Ovary (tissue), 9 donors: ENCODE measurements around the gene ANKH. TPM values are rescaled to one million over a fixed set of nuclear protein-coding genes. Genes with fewer than 3 reads are reported as not detected.

Experiments
- DNase-seq, 5 donors: peaks; one replicate each; pipeline ENCODE4 v3.0.0-alpha.2; 2019 to 2020
- H3K27ac ChIP-seq, 2 donors: fragments of 200-600 bp; one replicate each; pipeline versions ENCODE4 v1.5.1 to v1.8.0; 2019 to 2022
- H3K27me3 ChIP-seq: fragments of 200-600 bp; one replicate; pipeline ENCODE4 v1.8.0; 2022
- H3K36me3 ChIP-seq: fragments of 200-600 bp; sonication (generic); one replicate; pipeline ENCODE4 v1.5.1; 2019
- H3K4me1 ChIP-seq: one replicate; pipeline ENCODE4 v1.8.1; 2013; ENCODE audit warnings: mild to moderate bottlenecking, moderate library complexity; ENCODE audit not compliant: insufficient read depth
- H3K4me3 ChIP-seq: fragments of 200-600 bp; sonication (generic); one replicate; pipeline ENCODE4 v1.5.1; 2017
- H3K9me3 ChIP-seq, 2 donors: fragments of 200-600 bp in 1 of 2; sonication (generic) in 1 of 2; one replicate each; pipeline versions ENCODE4 v1.5.1 to v1.8.1; 2013 to 2019; ENCODE audit warnings: mild to moderate bottlenecking in 1 of 2, moderate library complexity in 1 of 2
- EP300 ChIP-seq: sonication (generic); formaldehyde crosslinking; IDR thresholded peaks from one replicate; pipeline ENCODE4 v1.6.1; 2017; ENCODE audit warnings: antibody characterized with exemption
- POLR2A ChIP-seq: fragments of 450-650 bp; IDR thresholded peaks from one replicate; pipeline ENCODE4 v1.6.1; 2017; ENCODE audit warnings: antibody characterized with exemption, mild to moderate bottlenecking, moderate library complexity
- WGBS, 3 donors: extraction: QIAGEN DNeasy Blood & Tissue Kit in 1 of 3; methylation state at CpG; one replicate each; pipeline versions ENCODE4 v1.1.5 to v1.1.7; 2013 to 2017; 5-methylcytosine and 5-hydroxymethylcytosine counted together
- intact Hi-C, 4 donors: fragments of 100-400 bp; cut with DNase I; formaldehyde crosslinking; loops; one replicate each; pipeline versions ENCODE4 v1.11.0 to v1.15.1; 2022 to 2023
- polyA plus RNA-seq, 2 donors: library from polyadenylated mRNA; stranded (reverse); fragments of 200-250 nt in 1 of 2; fragments of 350-450 nt in 1 of 2; fragmentation: Illumina TruSeq in 1 of 2; extraction: RNeasy Lipid Tissue Mini Kit (QIAGEN cat#74804) in 1 of 2; gene quantifications; one replicate each; pipeline ENCODE4 v1.2.3, GENCODE V29; 2013 to 2014
- total RNA-seq, 7 donors: library from RNA; depleted of rRNA in 2 of 7; stranded (reverse); fragments of >200 nt in 2 of 7; fragmentation: NEBNext Ultra II Directional in 3 of 7; extraction: Animal tissue kit (Norgen Biotek cat#: 25700) in 3 of 7; gene quantifications; one replicate each; pipeline versions ENCODE4 v1.1.0 to v1.2.4, GENCODE V29; 2016 to 2023
- TF ChIP-seq, protein P1 (sequence below), 3 donors: fragments of 450-650 bp in 2 of 3; fragments of 200-600 bp in 1 of 3; IDR thresholded peaks; one replicate each; pipeline versions ENCODE4 v1.5.1 to v1.8.0; 2016 to 2022; ENCODE audit warnings: antibody characterized with exemption in 3 of 3, mild to moderate bottlenecking in 1 of 3
- donor health status: DM: no; HTN: no; CAD: no; lungs with moderate emphysema.
- donor health status: DM: no; HTN: no; CAD: no.
- donor health status: Bipolar disorder and iron deficiency.
- donor health status: DM: yes; HTN: yes; CAD: no.
- donor health status: DM: no; HTN: no; CAD: no.
- donor health status: DM: yes; HTN: yes; CAD: no.

Gene ANKH
- total and polyA plus RNA-seq, 9 donors: 17.2 to 80.7 (median 44.6) TPM

DNA sequence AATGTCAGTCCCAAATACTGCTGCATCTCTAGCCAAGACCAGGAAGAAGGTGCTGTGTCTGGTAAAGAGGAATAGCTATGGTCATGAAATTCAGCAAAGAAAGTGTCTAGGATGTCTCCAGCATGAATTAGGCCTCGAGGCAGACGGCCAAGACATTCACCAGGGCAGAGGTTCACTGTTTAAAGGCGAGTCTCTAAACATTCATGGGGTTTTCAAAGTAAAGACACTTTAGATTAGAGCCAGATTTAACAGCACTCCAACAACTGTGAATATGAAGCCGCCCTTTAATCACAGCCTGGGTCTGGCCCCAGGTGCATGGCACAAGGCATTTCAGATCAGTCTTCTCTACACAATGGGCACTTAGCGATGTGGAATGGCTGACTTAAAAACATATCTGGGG is 95.0 kb downstream of the ANKH start:
- H3K4me3 ChIP-seq: no peak overlapping the region
- no peaks in the 10 kb centered on the region for H3K4me1 ChIP-seq
- no peaks in the 10 kb centered on the region for H3K27me3 ChIP-seq
- H3K27ac ChIP-seq: no peak overlapping the region
- WGBS, 3 donors: 70 to 77% (median 74%) methylated on average over 5 of the region's 5 CpGs
- no peaks in the 10 kb centered on the region for H3K36me3 ChIP-seq
- H3K9me3 ChIP-seq: no peaks in the 10 kb centered on the region
- TF ChIP-seq EP300 (no peak), POLR2A (no peak)
- TF ChIP-seq, protein P1, sequence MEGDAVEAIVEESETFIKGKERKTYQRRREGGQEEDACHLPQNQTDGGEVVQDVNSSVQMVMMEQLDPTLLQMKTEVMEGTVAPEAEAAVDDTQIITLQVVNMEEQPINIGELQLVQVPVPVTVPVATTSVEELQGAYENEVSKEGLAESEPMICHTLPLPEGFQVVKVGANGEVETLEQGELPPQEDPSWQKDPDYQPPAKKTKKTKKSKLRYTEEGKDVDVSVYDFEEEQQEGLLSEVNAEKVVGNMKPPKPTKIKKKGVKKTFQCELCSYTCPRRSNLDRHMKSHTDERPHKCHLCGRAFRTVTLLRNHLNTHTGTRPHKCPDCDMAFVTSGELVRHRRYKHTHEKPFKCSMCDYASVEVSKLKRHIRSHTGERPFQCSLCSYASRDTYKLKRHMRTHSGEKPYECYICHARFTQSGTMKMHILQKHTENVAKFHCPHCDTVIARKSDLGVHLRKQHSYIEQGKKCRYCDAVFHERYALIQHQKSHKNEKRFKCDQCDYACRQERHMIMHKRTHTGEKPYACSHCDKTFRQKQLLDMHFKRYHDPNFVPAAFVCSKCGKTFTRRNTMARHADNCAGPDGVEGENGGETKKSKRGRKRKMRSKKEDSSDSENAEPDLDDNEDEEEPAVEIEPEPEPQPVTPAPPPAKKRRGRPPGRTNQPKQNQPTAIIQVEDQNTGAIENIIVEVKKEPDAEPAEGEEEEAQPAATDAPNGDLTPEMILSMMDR (IDR thresholded peaks at IDR 0.05): no peak
- DNase-seq: no peak
- intact Hi-C loops: no loop called here

DNA sequence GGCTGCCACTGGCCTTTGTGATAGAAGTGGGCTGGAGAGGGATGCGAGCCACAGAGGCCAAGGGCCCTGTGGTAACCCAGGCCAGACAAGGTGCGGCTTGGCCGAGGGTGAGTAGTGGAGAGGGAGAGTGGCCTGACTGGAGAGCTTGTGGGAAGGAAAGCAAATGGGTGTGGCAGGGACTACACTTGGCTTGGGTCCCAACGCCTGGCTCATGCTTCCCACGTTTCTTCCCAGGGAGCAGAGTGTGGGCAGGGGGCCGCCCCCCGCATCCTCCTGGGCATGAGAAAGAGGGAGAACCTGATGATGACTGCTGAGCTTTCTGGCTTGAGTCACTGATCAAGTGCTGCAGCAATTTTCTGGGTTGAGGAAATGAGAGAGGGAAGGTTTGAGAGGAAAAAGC is 95.7 kb downstream of the ANKH start:
- no peak for DNase-seq
- TF ChIP-seq POLR2A (no peak), EP300 (no peak)
- TF ChIP-seq, protein P1 (IDR thresholded peaks at IDR 0.05): no peak
- whole genome bisulfite sequencing, 3 donors: 73 to 84% (median 83%) methylated on average over 7 of the region's 7 CpGs
- Histone ChIP-seq H3K27ac (no peak overlapping the region), H3K4me3 (no peak overlapping the region), H3K4me1 (no peaks in the 10 kb centered on the region), H3K9me3 (no peaks in the 10 kb centered on the region), H3K27me3 (no peaks in the 10 kb centered on the region), H3K36me3 (no peaks in the 10 kb centered on the region)
- intact Hi-C loops: no loop called here

DNA sequence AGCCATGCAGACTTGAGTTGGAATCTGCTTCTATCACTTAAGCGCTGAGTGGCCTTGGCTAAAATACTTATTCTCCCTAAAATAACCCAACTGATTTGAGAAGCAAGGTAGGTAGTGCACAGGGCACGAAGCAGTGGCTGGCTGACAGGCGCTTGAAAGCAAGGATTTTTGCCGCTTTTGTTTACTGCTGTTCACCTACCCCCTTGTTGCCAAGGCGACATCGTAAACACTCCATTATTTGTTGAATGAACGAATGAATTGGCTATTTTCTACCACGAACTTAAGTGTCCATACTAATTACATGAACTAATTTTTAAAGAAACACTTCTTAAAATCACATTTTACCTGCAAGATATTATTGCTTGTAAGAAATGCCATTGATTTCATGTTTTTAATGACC is 98.0 kb downstream of the ANKH start:
- WGBS, 3 donors: 88 to 91% (median 89%) methylated on average over 8 of the region's 8 CpGs

DNA sequence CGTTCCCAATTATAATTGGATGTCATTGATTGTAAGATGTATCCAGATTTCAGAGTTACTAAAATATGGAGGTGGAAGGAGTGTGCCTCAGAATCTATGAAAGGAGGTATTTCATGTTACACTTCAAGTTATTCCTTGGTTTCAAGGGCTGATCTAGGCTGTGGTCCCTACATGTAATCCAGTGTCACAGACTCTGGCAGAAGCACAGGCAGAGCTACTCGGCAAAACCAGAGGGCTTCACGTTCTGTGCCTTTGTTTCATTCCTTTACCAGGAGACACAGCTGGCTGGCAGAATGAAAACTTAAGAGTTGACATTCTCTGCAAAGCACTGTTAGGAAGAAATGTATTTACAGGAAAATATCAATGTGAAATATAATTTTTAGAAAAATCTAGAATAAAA is 99.6 kb downstream of the ANKH start:
- no peaks in the 10 kb centered on the region for H3K4me1 ChIP-seq
- no peak overlapping the region for H3K4me3 ChIP-seq
- no peaks in the 10 kb centered on the region for H3K9me3 ChIP-seq
- TF ChIP-seq, protein P1 (IDR thresholded peaks at IDR 0.05): no peak
- TF ChIP-seq EP300 (no peak), POLR2A (no peak)
- intact Hi-C loops: no loop called here
- no peak overlapping the region for H3K27ac ChIP-seq
- no peaks in the 10 kb centered on the region for H3K27me3 ChIP-seq
- WGBS, 3 donors: 84 to 91% (median 88%) methylated on average over 3 of the region's 3 CpGs
- no peak for DNase-seq
- H3K36me3 ChIP-seq: no peaks in the 10 kb centered on the region

More for the DNA sequence above, 98.0 kb downstream of the ANKH start:
- intact Hi-C loops: no loop called here
- DNase-seq: no peak
- Histone ChIP-seq H3K27ac (no peak overlapping the region), H3K27me3 (no peaks in the 10 kb centered on the region), H3K9me3 (no peaks in the 10 kb centered on the region), H3K4me1 (no peaks in the 10 kb centered on the region), H3K36me3 (no peaks in the 10 kb centered on the region), H3K4me3 (no peak overlapping the region)
- TF ChIP-seq EP300: no peak
- no peak for TF ChIP-seq POLR2A
- TF ChIP-seq, protein P1 (IDR thresholded peaks at IDR 0.05): no peak
